Gastroesophageal sphincter (tissue), 3 donors: ENCODE measurements around the gene RNF123.

Source experiments
- CTCF ChIP-seq, 4 experiments: fragments of 200-600 bp in 2 of 4; fragments of 450-650 bp in 2 of 4; sonication (generic) in 1 of 4; IDR thresholded peaks; one replicate each; pipeline ENCODE4 v1.5.1; 2017 to 2019; ENCODE audit warnings: antibody characterized with exemption in 4 of 4, mild to moderate bottlenecking in 2 of 4, moderate library complexity in 2 of 4
- POLR2A ChIP-seq, 2 donors: fragments of 450-650 bp; IDR thresholded peaks; one replicate each; pipeline ENCODE4 v1.6.1; 2017; ENCODE audit warnings: antibody characterized with exemption in 2 of 2, mild to moderate bottlenecking in 2 of 2, moderate library complexity in 1 of 2

DNA sequence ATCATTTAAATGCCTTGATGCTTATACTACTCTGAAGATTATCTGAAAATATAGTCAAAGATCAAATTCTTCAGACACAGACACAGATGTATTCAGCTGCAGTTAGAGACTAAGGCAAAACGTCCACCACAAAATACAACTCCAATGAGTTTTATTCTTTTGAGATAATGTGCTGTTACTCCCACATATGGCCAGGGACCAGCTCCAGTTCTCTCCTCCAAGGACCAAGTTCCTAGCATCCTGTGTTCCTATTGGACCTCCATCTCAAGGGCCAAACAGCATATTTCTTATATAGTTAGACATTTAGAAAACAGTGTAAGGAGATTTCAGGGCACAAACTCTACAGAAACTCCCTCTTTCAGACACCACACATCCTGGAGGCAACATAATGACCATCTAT is 69.9 kb downstream of the RNF123 start:
- TF ChIP-seq POLR2A (IDR thresholded peaks at IDR 0.05) (no peak), CTCF (IDR thresholded peaks at IDR 0.05) (no peak)
